GM23338 (cell line): ENCODE measurements around the gene APOBEC3F. TPM values are rescaled to one million over a fixed set of nuclear protein-coding genes. Genes with fewer than 3 reads are reported as not detected.
"Not testable (repeated sequence)": the region's sequence is repeated elsewhere in the genome, so short reads cannot be mapped to it uniquely, and the experiment has no call there.

ENCODE experiments used
- ATAC-seq: fragments of 200-7000 bp; cut with Tn5 transposase; 3 replicates; pipeline ENCODE4 v1.9.1; 2020
- DNase-seq: peaks from one replicate; pipeline ENCODE4 v3.0.0-alpha.2; 2015; ENCODE audit warnings: low spot score
- H2AFZ ChIP-seq: fragments of 200-600 bp; sonication (generic); 2 replicates; pipeline ENCODE4 v1.8.0; 2016; ENCODE audit warnings: antibody characterized with exemption, mild to moderate bottlenecking, moderate library complexity
- H3F3A ChIP-seq: fragments of 200-600 bp; sonication (generic); replicated peaks from 2 replicates; pipeline ENCODE4 v1.8.0; 2017; ENCODE audit warnings: antibody characterized with exemption, mixed run types, low read depth
- H3K27ac ChIP-seq: fragments of 200-600 bp; sonication (generic); 2 replicates; pipeline ENCODE4 v1.6.1; 2016; ENCODE audit warnings: low read depth
- H3K27me3 ChIP-seq: fragments of 200-600 bp; sonication (generic); 2 replicates; pipeline ENCODE4 v1.8.0; 2016; ENCODE audit warnings: mild to moderate bottlenecking, mixed run types, moderate library complexity; ENCODE audit not compliant: insufficient read depth
- H3K36me3 ChIP-seq: fragments of 200-600 bp; sonication (generic); 2 replicates; pipeline ENCODE4 v1.8.0; 2016; ENCODE audit warnings: mild to moderate bottlenecking; ENCODE audit not compliant: insufficient read depth
- H3K4me1 ChIP-seq: fragments of 200-600 bp; sonication (generic); 2 replicates; pipeline ENCODE4 v1.8.0; 2016; ENCODE audit warnings: mild to moderate bottlenecking, moderate library complexity; ENCODE audit not compliant: insufficient read depth
- H3K4me2 ChIP-seq: fragments of 200-600 bp; sonication (generic); 2 replicates; pipeline ENCODE4 v1.7.1; 2017; ENCODE audit warnings: mixed run types
- H3K4me3 ChIP-seq: fragments of 200-600 bp; sonication (generic); 2 replicates; pipeline ENCODE4 v1.6.1; 2016; ENCODE audit warnings: mixed run types
- H3K79me2 ChIP-seq: fragments of 200-600 bp; sonication (generic); replicated peaks from 2 replicates; pipeline ENCODE4 v1.8.0; 2017; ENCODE audit warnings: mild to moderate bottlenecking; ENCODE audit not compliant: insufficient read depth
- H3K9me2 ChIP-seq: fragments of 200-600 bp; sonication (generic); 2 replicates; pipeline ENCODE4 v1.8.0; 2017; ENCODE audit not compliant: insufficient read depth
- H4K20me1 ChIP-seq: fragments of 200-600 bp; sonication (generic); replicated peaks from 2 replicates; pipeline ENCODE4 v1.8.0; 2017; ENCODE audit warnings: mild to moderate bottlenecking; ENCODE audit not compliant: insufficient read depth
- H3K27ac Mint-ChIP-seq: 2 replicates; pipeline ENCODE4 v1.8.0; 2020; ENCODE audit warnings: inconsistent platforms, mild to moderate bottlenecking, moderate library complexity, mixed read lengths
- H3K27me3 Mint-ChIP-seq: 3 replicates; pipeline ENCODE4 v1.8.0; 2022; ENCODE audit warnings: low read depth, mild to moderate bottlenecking, moderate library complexity, mixed read lengths, inconsistent platforms; ENCODE audit not compliant: insufficient read depth, poor library complexity
- H3K36me3 Mint-ChIP-seq: 3 replicates; pipeline ENCODE4 v1.8.0; 2021; ENCODE audit warnings: low read depth, mild to moderate bottlenecking, inconsistent platforms, moderate library complexity, mixed read lengths
- H3K4me1 Mint-ChIP-seq: 3 replicates; pipeline ENCODE4 v1.8.0; 2020; ENCODE audit warnings: mild to moderate bottlenecking, inconsistent platforms, mixed read lengths
- H3K4me3 Mint-ChIP-seq: 3 replicates; pipeline ENCODE4 v1.8.0; 2021; ENCODE audit warnings: moderate library complexity, mild to moderate bottlenecking, inconsistent platforms, mixed read lengths
- H3K9me3 Mint-ChIP-seq: 3 replicates; pipeline ENCODE4 v1.8.0; 2020; ENCODE audit warnings: moderate library complexity, mild to moderate bottlenecking, inconsistent platforms, mixed read lengths
- CREB1 ChIP-seq: fragments of 250-450 bp; sonication (Bioruptor Pico); IDR thresholded peaks from 2 replicates; pipeline ENCODE4 v1.5.0; 2020; ENCODE audit warnings: low read depth, mild to moderate bottlenecking, moderate library complexity
- EZH2 ChIP-seq: fragments of 200-600 bp; sonication (generic); IDR thresholded peaks from one replicate; pipeline ENCODE4 v1.8.0; 2017; ENCODE audit warnings: antibody characterized with exemption, mild to moderate bottlenecking, low read depth; ENCODE audit not compliant: unreplicated experiment
- EZH2phosphoT487 ChIP-seq: fragments of 200-600 bp; sonication (generic); IDR thresholded peaks from one replicate; pipeline ENCODE4 v1.8.1; 2018; ENCODE audit warnings: antibody characterized with exemption; ENCODE audit not compliant: unreplicated experiment
- JUNB ChIP-seq: IDR thresholded peaks from one replicate; pipeline ENCODE4 v1.6.1; 2016; ENCODE audit warnings: antibody characterized with exemption; ENCODE audit not compliant: unreplicated experiment
- NANOG ChIP-seq: IDR thresholded peaks from 2 replicates; pipeline ENCODE4 v1.6.1; 2016; ENCODE audit warnings: antibody characterized with exemption, borderline replicate concordance
- STAT1 ChIP-seq: IDR thresholded peaks from one replicate; pipeline ENCODE4 v1.6.1; 2016; ENCODE audit warnings: antibody characterized with exemption; ENCODE audit not compliant: unreplicated experiment
- ZNF114 ChIP-seq: fragments of 250-450 bp; sonication (Bioruptor Pico); IDR thresholded peaks from 2 replicates; pipeline ENCODE4 v1.5.0; 2020; ENCODE audit warnings: mild to moderate bottlenecking, moderate library complexity
- polyA plus RNA-seq: library from polyadenylated mRNA; unstranded; fragments of >200 nt; fragmentation: Nextera tagmentation; extraction: Ambion mirVana; gene quantifications from 2 replicates; pipeline ENCODE4 v1.2.1, GENCODE V29; 2016
- total RNA-seq: library from RNA; depleted of rRNA; stranded (reverse); fragments of >200 nt; shearing (Covaris generic); gene quantifications from 2 replicates; pipeline ENCODE4 v1.2.3, GENCODE V29; 2014
- TF ChIP-seq, protein P1 (sequence below), 2 experiments: fragments of 200-600 bp in 1 of 2; sonication (generic) in 1 of 2; conservative IDR thresholded peaks; 2 replicates each; pipeline versions ENCODE4 v1.5.1 to v1.6.1; 2016 to 2017; ENCODE audit warnings: antibody characterized with exemption in 2 of 2, low read depth in 2 of 2, mild to moderate bottlenecking in 2 of 2, moderate library complexity in 1 of 2
- TF ChIP-seq, protein P2 (sequence below): IDR thresholded peaks from 2 replicates; pipeline ENCODE4 v1.6.1; 2016; ENCODE audit warnings: antibody characterized with exemption

Gene APOBEC3F
- total and polyA plus RNA-seq, 2 experiments from 2014 or later, result 3.4 TPM

DNA sequence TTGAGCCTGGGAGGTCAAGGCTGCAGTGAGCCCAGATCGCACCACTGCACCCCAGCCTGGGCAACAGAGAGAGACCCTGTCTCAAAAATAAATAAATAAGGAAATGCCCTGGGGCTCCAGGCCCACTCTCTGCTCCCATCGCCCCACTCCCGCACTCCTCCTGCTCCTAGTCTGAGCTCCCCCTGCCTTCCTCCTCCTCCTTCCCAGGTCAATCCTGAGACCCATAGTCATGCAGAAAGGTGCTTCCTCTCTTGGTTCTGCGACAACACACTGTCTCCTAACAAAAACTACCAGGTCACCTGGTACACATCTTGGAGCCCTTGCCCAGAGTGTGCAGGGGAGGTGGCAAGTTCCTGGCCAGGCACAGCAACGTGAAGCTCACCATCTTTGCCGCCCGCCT, 29.5 kb downstream of the APOBEC3F start:
- Mint-ChIP-seq H3K27me3 (peaks cover 12% of the 10 kb centered on the region), H3K4me1 (peaks cover 31% of the 10 kb centered on the region), H3K36me3 (no peaks in the 10 kb centered on the region), H3K9me3 (no peaks in the 10 kb centered on the region; the same call in 2 of the 3 replicates), H3K4me3 (no peak overlapping the region), H3K27ac (no peak overlapping the region)
- no peak overlapping the region for H3K4me3 ChIP-seq
- H3F3A ChIP-seq, result no peaks in the 10 kb centered on the region
- DNase-seq, result no peak
- no peaks in the 10 kb centered on the region for H3K79me2 ChIP-seq
- TF ChIP-seq EZH2, result no peak
- TF ChIP-seq, protein P1, sequence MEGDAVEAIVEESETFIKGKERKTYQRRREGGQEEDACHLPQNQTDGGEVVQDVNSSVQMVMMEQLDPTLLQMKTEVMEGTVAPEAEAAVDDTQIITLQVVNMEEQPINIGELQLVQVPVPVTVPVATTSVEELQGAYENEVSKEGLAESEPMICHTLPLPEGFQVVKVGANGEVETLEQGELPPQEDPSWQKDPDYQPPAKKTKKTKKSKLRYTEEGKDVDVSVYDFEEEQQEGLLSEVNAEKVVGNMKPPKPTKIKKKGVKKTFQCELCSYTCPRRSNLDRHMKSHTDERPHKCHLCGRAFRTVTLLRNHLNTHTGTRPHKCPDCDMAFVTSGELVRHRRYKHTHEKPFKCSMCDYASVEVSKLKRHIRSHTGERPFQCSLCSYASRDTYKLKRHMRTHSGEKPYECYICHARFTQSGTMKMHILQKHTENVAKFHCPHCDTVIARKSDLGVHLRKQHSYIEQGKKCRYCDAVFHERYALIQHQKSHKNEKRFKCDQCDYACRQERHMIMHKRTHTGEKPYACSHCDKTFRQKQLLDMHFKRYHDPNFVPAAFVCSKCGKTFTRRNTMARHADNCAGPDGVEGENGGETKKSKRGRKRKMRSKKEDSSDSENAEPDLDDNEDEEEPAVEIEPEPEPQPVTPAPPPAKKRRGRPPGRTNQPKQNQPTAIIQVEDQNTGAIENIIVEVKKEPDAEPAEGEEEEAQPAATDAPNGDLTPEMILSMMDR (conservative IDR thresholded peaks at IDR 0.05; ENCODE audit: low read depth in 2 of 2), result no peak
- no peak for TF ChIP-seq NANOG
- no peak for TF ChIP-seq STAT1
- no peak for TF ChIP-seq ZNF114 (CRISPR knock-in tag)
- TF ChIP-seq EZH2phosphoT487, result no peak
- TF ChIP-seq, protein P2, sequence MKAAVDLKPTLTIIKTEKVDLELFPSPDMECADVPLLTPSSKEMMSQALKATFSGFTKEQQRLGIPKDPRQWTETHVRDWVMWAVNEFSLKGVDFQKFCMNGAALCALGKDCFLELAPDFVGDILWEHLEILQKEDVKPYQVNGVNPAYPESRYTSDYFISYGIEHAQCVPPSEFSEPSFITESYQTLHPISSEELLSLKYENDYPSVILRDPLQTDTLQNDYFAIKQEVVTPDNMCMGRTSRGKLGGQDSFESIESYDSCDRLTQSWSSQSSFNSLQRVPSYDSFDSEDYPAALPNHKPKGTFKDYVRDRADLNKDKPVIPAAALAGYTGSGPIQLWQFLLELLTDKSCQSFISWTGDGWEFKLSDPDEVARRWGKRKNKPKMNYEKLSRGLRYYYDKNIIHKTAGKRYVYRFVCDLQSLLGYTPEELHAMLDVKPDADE, result no peak
- ATAC-seq, result peak; percentile 51
- H3K4me2 ChIP-seq, result no peak overlapping the region
- no peak overlapping the region for H3K27ac ChIP-seq
- no peaks in the 10 kb centered on the region for H4K20me1 ChIP-seq
- no peak overlapping the region for H2AFZ ChIP-seq
- no peaks in the 10 kb centered on the region for H3K36me3 ChIP-seq
- no peaks in the 10 kb centered on the region for H3K9me2 ChIP-seq
- peaks cover 17% of the 10 kb centered on the region for H3K4me1 ChIP-seq
- no peaks in the 10 kb centered on the region for H3K27me3 ChIP-seq

DNA sequence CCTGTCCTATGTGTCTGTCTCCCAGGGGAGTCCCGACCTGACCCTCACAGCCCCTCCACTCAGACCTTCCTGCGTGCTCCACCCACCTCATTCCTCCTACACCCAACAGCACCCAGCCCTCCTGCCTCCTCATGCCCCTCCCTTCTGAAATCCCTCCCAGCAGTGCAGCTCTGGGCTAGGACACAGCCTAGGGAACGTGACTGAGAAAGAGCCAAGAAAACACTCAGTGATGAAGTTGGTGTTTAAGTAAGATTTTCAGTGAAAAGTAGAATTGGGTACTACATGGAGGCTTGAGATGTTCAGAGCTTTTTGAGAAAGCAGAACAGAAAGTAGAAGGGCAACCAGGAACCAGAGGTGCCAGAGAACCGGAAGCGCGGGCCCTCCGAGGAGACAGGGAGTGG, 31.9 kb downstream of the APOBEC3F start:
- H3K4me3 ChIP-seq, H2AFZ ChIP-seq, H3K79me2 ChIP-seq, H3F3A ChIP-seq, H3K9me3 Mint-ChIP-seq, H3K4me3 Mint-ChIP-seq, H3K36me3 Mint-ChIP-seq, H3K9me2 ChIP-seq, H3K27ac ChIP-seq, ATAC-seq, H3K27ac Mint-ChIP-seq, H3K27me3 ChIP-seq, DNase-seq, H4K20me1 ChIP-seq, H3K36me3 ChIP-seq, H3K4me2 ChIP-seq: not testable (repeated sequence)
- peaks cover 17% of the 10 kb centered on the region for H3K4me1 ChIP-seq
- H3K27me3 Mint-ChIP-seq, result peaks cover 18% of the 10 kb centered on the region
- peaks cover 41% of the 10 kb centered on the region for H3K4me1 Mint-ChIP-seq

DNA sequence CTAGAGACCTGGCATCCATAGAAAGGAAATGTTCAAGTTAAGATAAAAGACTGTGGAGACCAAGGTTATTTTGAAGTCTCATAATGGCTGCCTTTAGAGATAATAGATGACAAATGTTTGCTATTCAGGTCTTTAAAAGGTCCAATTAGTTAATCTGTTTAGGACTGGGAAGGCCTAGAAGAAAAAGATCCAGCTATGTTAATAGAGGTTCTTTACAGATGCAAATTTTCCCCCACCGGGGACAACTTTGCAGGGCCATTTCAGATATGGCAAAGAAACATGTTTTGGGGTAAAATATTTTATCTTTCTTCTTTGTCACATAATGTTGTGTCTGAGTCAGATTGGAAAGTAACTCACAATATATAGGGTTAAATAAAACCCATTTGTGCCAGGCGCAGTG, 33.3 kb downstream of the APOBEC3F start:
- Mint-ChIP-seq H3K9me3 (no peaks in the 10 kb centered on the region; the same call in 2 of the 3 replicates), H3K4me3 (no peak overlapping the region), H3K4me1 (peaks cover 37% of the 10 kb centered on the region), H3K27ac (peak overlapping the region; percentile 45; the same call in 1 of the 2 replicates), H3K36me3 (no peaks in the 10 kb centered on the region), H3K27me3 (peaks cover 22% of the 10 kb centered on the region)
- no peak for DNase-seq
- Histone ChIP-seq H3F3A (0 out of 2 replicates have a peak, but pooled peaks cover 3% of the 10 kb centered on the region), H3K79me2 (no peaks in the 10 kb centered on the region), H2AFZ (no peak overlapping the region), H3K4me1 (peaks cover 22% of the 10 kb centered on the region), H3K27ac (no peak overlapping the region), H3K27me3 (no peaks in the 10 kb centered on the region), H3K4me2 (no peak overlapping the region), H3K4me3 (no peak overlapping the region), H3K9me2 (no peaks in the 10 kb centered on the region), H4K20me1 (no peaks in the 10 kb centered on the region), H3K36me3 (no peaks in the 10 kb centered on the region)
- TF ChIP-seq JUNB (no peak), NANOG (0 out of 2 replicates have a peak, but pooled peaks have one; percentile 21), CREB1 (CRISPR knock-in tag) (no peak), ZNF114 (CRISPR knock-in tag) (no peak)
- ATAC-seq, result no peak

DNA sequence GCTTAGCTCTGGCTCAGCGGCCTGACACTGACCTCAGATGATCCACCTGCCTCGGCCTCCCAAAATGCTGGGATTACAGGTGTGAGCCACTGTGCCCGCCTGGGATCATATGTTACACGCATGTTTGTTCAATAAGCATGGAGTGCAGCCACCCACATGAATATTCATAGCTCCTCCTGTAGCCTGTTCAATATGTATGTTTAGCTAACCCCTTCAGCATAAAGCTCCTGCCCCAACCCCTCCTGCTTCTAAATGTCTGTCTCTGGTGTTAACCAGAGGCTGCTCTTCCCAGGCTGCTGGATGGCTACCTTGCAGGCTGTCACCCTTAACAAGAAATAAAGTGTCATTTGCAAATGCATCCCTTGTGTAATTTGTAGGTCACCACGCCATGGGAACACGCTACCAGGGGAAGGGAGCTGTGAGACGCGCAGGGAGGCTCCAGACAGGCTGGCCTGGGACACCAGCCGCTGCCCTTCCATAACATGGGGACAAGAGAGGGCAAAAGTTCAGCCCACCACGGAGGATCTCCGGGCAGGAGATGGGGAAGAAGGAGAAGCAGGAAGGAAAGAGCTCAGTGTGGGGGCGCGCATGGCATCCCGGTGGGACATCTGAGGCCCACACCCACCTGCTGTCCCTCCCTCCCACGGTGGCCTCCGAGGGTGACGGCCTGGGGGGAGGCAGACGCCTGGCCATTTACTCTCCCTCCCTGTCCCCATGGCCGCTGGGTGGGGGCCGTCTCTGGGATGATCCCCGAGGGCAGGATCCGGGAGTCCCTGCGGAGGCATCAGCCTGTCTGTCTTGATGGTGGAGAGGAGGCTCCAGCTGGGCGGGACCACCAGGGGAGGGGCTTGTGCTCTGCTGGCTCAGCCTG, 35.7 kb downstream of the APOBEC3F start:
- H3K9me3 Mint-ChIP-seq, H3F3A ChIP-seq, H3K79me2 ChIP-seq, DNase-seq, H3K27ac ChIP-seq, H3K27ac Mint-ChIP-seq, H4K20me1 ChIP-seq, H3K9me2 ChIP-seq, H3K36me3 ChIP-seq, H3K27me3 ChIP-seq, H2AFZ ChIP-seq, H3K36me3 Mint-ChIP-seq: not testable (repeated sequence)
- Histone ChIP-seq H3K4me2 (peak overlapping the region; percentile 65), H3K4me3 (peak overlapping the region; percentile 42; the same call in 1 of the 2 replicates), H3K4me1 (peaks cover 13% of the 10 kb centered on the region)
- peaks cover 20% of the 10 kb centered on the region for H3K27me3 Mint-ChIP-seq
- H3K4me1 Mint-ChIP-seq, result peaks cover 28% of the 10 kb centered on the region
- H3K4me3 Mint-ChIP-seq, result peak overlapping the region; percentile 50; the same call in 2 of the 3 replicates
- ATAC-seq, result peak; percentile 91
